Stimulated activated CD4-positive, alpha-beta T cell treated with anti-CD3 and anti-CD28 coated beads, TNF-alpha, amount 100 ng/mL, for 48 hours (primary cell): ENCODE data around the gene KRTAP10-2.
"Not testable (repeated sequence)": the region's sequence is repeated elsewhere in the genome, so short reads cannot be mapped to it uniquely, and the experiment has no call there.

Source experiments
- DNase-seq, 3 donors: peaks; one replicate each; pipeline ENCODE4 v3.0.0-alpha.2; 2020; ENCODE audit warnings: low read depth in 3 of 3

The KRTAP10-2 gene

DNA sequence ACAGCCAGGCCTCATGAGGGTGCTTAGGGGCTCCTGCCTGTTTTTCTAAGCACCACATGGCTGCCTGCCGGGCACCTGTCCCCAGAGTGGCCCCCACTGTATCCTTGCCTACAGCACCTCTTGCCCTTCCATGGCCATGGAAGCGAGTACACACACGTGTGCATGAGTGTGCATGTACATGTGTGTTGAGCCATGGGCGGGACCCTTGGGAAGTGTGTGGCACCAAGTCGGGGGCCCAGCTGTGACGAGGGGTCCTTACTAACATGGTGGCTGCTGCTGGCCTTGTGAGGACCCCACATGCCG lies 37.1 kb downstream of the KRTAP10-2 start:
- no peak for DNase-seq

DNA sequence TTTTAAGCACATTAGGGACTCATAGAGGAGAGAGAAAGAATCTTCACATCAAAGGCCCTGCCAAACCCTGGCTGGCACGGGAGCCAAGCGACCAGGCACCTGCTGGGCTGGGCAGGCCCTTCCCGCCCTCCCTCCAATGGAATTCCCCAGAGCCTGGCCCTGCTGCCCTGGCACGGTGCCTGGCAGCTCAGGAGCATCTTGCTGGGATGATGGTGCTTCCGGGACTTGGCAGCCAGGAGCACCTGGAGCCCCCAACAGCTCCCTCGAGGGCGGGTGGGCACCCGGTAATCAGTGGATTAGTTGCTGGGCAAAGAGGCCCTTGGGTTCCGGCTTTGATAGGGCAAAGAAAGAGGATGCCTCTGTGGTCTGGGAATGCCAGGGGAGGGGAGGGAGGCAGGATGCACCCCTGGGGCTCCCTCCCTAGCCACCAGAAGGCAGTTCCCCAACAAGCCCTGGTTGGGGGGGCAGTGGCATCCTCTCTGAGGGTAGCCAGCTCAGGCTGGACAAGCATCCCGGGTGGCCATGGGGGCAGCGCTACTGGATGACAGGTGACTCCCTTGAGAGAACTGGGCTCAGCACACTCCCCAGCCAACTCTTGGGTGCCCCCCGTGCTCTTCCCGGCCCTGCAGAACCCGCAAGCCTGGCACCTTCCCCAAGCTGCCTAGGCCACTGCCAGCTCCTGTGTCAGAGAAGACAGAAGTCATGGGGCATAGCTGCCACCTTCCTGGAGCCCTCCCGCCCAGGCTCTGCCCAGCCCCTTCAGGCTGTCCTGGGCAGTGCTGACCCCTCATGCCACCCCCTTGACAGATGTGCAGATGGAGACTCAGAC lies 37.7 kb downstream of the KRTAP10-2 start:
- no peak for DNase-seq

DNA sequence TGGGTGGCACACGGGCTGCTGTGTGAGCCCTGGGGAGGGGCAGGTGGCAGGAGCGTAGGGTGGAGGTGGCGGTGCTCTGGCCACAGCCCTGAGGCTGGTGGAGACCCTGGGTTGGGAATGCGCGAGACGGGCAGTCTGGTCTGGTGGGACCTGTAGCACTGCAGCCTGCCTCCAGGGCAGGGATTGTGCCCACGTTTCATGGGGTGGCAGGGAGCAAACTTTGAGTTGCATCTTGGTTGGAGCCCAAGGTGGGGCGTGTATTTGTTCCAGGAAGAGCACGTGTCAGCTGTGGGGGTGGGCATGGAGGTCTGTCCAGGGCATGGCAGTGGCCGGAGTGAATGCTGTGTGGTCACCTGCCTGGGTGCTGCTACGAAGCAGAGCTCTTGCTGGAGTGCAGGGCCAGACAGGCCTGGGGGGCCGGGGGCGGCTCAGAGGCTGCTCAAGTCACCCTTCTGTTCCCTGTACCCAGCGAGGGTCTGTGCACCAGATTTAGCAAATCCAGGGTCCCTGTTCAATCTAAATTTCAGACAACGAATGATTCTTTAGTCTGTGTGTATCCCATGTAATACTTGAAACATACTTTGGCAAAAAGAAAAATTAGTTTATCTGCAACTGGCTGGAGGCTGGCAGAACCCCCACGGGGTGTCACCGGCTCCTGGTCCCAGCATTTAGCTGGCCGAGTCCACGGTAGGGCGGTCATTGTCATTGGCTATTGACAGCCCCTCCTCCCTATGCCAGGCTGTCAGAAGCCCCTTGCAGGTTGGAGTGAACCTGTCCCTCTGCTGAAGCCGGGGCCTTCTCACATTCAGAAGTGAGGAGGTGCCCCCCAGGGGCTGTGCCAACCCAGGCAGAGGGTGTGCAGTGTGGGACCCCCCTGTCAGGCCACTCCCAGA lies 38.6 kb downstream of the KRTAP10-2 start:
- DNase-seq = no peak

DNA sequence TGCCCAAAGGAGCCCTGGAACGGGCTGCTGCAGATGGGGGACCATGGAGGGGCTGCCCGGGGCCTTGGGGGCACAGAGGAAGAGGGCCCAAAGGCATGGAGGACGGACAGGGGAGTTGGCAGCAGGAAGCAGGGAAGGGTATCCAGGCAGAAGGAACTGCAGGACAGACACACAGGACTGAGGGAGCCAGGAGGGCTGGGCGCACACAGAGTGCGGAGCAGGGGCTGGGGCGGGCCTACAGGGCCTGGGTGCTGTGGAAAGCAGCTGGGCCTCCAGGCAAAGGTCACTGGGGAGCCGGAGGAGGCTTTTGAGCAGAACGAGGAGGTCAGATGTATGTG lies 39.4 kb downstream of the KRTAP10-2 start:
- no peak for DNase-seq

- DNase-seq = no peak
Observed at GRCh38 chr21:44511219-44511937, 39.9 kb downstream of the KRTAP10-2 start.

DNA sequence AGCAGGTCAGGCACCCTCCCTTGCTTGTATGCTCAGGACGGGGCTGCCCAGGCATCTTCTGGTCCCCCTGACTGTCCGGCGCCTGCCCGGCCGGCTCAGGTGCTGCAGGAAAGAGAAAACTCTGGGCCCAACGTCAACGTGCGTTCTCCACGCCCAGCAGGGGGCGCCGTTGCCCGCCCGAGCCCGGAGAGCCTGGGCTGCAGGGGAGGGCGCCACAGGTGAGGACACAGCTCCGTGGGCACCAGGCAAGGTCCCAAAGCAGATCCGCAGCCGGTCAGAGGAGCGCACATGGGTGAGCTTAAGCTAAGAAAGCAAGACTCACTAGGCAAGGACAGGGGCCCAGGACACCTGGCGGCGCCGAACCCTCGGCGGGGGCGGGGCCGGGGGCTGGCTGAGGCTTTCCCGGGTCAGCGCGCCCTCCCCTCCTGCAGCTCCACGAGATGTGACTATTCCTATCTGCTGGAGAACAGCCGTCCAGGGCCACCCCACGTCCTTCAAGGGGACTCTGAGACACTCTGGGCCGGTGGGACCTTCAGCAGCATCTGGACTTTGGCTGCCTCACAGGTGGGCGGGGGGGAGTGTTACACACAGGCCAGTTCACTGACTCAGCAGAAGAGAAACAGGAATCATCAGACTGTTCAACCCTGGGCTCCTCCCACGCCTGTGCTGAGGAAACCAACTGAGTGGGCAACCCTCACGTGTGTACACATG lies 40.6 kb downstream of the KRTAP10-2 start:
- DNase-seq = peak; percentile 39 to 81 (median 60)

DNA sequence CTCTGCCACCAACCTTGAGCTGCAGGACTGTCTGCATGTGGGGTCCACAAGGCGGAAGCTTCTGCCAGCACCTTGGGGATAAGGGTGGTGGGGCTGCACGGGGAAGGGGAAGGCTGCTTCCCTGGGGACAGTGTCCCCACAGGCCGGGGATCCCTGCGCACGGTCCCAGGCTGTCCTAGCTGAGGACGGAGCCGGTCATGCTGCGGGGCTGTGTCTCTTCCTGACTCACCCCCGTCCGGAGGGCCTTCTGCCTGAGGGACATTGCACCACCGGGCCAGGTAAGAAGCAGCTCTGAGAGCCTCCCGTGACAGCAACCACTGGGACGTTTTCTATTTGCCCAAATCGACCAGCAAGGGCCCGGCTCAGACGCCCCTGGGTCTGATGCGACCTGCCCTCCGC lies 41.2 kb downstream of the KRTAP10-2 start:
- DNase-seq = no peak

- DNase-seq = no peak
Observed at GRCh38 chr21:44509539-44509938, 41.8 kb downstream of the KRTAP10-2 start.

DNA sequence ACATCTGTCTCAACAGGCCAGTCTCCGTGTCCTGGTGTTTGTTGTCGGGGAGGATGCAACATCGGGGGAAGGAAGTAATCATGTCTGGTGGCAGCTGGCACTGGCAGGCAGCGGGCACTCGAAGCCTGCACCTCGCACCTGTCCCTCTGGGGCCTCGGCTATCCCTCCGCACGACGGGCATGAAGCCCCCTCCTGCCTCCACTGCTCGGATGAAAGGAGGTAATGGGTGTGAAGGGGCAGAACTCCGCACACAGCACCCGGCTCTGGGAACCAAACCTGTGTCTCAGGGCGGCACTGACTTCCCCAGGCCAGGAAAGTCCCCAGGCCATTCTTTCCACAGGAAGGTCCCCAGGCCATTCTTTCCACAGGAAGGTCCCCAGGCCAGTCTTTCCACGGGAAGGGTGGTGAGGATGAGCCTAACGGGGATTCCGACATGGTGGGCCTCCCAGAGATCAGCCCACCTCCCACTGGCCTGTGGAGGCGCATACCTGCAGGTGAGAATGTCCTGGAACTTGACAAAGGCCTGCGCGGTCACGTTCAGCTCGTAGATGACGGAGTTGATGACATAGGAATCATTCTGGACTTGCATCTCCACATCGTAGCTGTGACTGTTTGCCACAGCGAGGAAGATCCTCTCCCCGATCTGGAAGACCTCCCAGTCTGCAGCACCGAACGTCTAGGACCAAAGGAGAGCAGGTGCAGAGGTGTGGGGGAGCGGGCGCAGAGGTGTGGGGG lies 42.4 kb downstream of the KRTAP10-2 start:
- no peak for DNase-seq

DNA sequence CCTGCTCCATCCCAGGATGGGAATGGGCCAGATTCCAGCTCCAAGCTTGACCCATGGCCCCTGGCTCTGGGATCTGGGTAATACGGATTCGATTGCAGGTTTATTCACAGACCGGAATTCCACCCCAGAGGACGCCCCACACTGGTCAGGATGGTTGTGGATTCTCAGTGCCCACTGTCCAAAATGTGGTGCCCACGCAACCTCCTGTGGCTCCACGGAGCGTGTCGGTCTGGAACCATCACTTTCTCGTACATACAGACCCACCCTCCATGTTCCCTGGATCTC lies 42.9 kb downstream of the KRTAP10-2 start:
- DNase-seq = no peak

- no peak for DNase-seq
Observed at GRCh38 chr21:44507673-44508425, 43.5 kb downstream of the KRTAP10-2 start.

DNA sequence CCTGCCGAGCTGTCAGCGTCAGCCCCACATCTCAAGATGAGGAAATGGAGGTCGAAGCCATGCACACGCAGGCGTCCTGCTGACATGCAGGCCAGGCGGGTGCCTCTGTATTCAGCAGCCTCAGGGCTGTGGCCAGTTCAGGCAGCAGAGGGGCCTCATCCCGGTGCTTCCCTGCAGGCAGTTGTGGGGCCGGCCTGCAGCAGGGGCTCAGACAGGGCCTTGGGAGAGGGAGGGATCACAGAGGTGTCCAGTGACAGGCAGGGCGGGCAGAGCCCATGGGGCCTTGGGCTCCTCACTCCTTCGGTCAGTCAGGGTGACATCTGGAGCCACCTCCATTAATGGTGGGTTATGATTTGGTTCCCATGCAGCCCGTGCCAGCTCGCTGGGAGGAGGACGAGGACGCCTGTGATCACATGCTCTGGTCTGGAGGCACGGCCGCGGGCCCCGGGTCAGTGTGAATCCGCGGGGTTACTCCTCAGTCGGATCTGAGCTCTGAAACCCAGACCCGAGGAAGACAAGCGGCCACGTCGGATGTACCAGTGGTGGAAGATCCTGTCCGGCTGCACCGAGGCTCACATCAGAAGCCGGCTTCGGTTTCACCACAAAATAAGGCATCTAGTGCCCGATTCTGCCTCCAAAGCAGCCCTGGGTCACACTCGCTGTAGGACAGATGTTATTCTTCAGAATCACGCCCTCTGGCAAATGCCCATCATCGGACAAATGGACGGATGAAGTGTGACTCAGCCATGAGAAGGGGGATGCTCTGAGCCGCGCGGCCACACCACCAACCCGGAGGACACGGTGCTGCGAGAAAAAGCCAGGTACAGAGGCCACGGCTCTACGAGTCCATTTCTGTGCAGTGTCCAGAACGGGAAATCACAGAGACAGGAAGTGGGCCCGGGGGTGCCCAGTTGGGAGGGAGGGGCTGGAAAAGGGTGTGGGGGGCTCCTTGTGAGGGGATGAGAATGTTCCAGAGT lies 44.7 kb downstream of the KRTAP10-2 start:
- no peak for DNase-seq

- DNase-seq = no peak
Observed at GRCh38 chr21:44505673-44506278, 45.5 kb downstream of the KRTAP10-2 start.

GRCh38 chr21:44503901-44504399 lies 47.4 kb downstream of the KRTAP10-2 start:
- no peak for DNase-seq

- not testable (repeated sequence) for DNase-seq
Observed at GRCh38 chr21:44503006-44503889, 48.1 kb downstream of the KRTAP10-2 start.

- DNase-seq = no peak
Observed at GRCh38 chr21:44502171-44502958, 48.9 kb downstream of the KRTAP10-2 start.
